Natural killer cell (primary cell): ENCODE measurements around the gene CCDC78. TPM values are rescaled to one million over a fixed set of nuclear protein-coding genes. Genes with fewer than 3 reads are reported as not detected.

Experiments
- ATAC-seq, 3 donors: fragments of 150-1000 bp in 2 of 3; fragments of 200-7000 bp in 1 of 3; cut with Tn5 transposase; 1 replicate in 1 of 3; 2 replicates in 2 of 3; pipeline ENCODE4 v1.10.0; 2021; ENCODE audit warnings: mild to moderate bottlenecking in 2 of 3, moderate library complexity in 2 of 3
- DNase-seq, 2 donors: peaks; one replicate each; pipeline versions ENCODE4 v3.0.0 to v3.0.0-alpha.2; 2013 to 2021; ENCODE audit warnings: mixed read lengths in 1 of 2
- H3K27ac ChIP-seq: one replicate; pipeline ENCODE4 v1.5.1; 2013; ENCODE audit warnings: mild to moderate bottlenecking, low read length
- H3K27me3 ChIP-seq: one replicate; pipeline ENCODE4 v1.6.1; 2013; ENCODE audit warnings: low read length; ENCODE audit not compliant: control insufficient read depth, insufficient read depth
- H3K36me3 ChIP-seq: one replicate; pipeline ENCODE4 v1.6.1; 2013; ENCODE audit warnings: low read length; ENCODE audit not compliant: control insufficient read depth, insufficient read depth
- H3K4me1 ChIP-seq: one replicate; pipeline ENCODE4 v1.6.1; 2013; ENCODE audit warnings: low read length; ENCODE audit not compliant: control insufficient read depth, insufficient read depth
- H3K4me3 ChIP-seq: one replicate; pipeline ENCODE4 v1.5.1; 2013; ENCODE audit warnings: low read length
- H3K9me3 ChIP-seq: one replicate; pipeline ENCODE4 v1.6.1; 2013; ENCODE audit warnings: low read length; ENCODE audit not compliant: control insufficient read depth, insufficient read depth
- H3K27ac Mint-ChIP-seq, 2 donors: one replicate each; pipeline ENCODE4 v1.8.0; 2022; ENCODE audit warnings: mild to moderate bottlenecking in 2 of 2, mixed read lengths in 2 of 2, moderate library complexity in 1 of 2
- H3K27me3 Mint-ChIP-seq, 2 donors: one replicate each; pipeline ENCODE4 v1.8.0; 2022; ENCODE audit warnings: low read depth in 2 of 2, mixed read lengths in 2 of 2
- H3K36me3 Mint-ChIP-seq: one replicate; pipeline ENCODE4 v1.8.0; 2022; ENCODE audit warnings: mixed read lengths
- H3K4me1 Mint-ChIP-seq, 2 donors: one replicate each; pipeline ENCODE4 v1.8.0; 2022; ENCODE audit warnings: mixed read lengths in 2 of 2
- H3K4me3 Mint-ChIP-seq: one replicate; pipeline ENCODE4 v1.8.0; 2022; ENCODE audit warnings: mild to moderate bottlenecking, moderate library complexity, mixed read lengths
- H3K9me3 Mint-ChIP-seq, 2 donors: one replicate each; pipeline ENCODE4 v1.8.0; 2022; ENCODE audit warnings: mixed read lengths in 2 of 2
- CTCF ChIP-seq: fragments of 200-600 bp; IDR thresholded peaks from one replicate; pipeline ENCODE4 v1.8.0; 2022; ENCODE audit warnings: antibody characterized with exemption
- WGBS: methylation state at CpG from one replicate; pipeline ENCODE4 v1.1.7; 2013; ENCODE audit warnings: missing lambda C conversion rate; ENCODE audit not compliant: insufficient coverage; 5-methylcytosine and 5-hydroxymethylcytosine counted together
- intact Hi-C: fragments of 100-400 bp; cut with micrococcal nuclease; formaldehyde crosslinking; loops from one replicate; pipeline ENCODE4 v1.14.2; 2022
- total RNA-seq, 4 donors: library from RNA; stranded (reverse); fragments of 120-200 nt in 1 of 4; gene quantifications; one replicate each; pipeline versions ENCODE4 v1.2.3 to v1.2.4, GENCODE V29; 2013 to 2022

The CCDC78 gene
- total RNA-seq, 3 donors from 2014 or later (not counting 1 experiment from before 2014, with no cell fraction given), result 6.2 to 10.0 (median 7.7) TPM

GRCh38 chr16:769184-769784 is 43.0 kb upstream of the CCDC78 start:
- Histone ChIP-seq H3K36me3 (no peaks in the 10 kb centered on the region), H3K27me3 (no peaks in the 10 kb centered on the region), H3K4me1 (no peaks in the 10 kb centered on the region), H3K4me3 (no peak overlapping the region), H3K27ac (no peak overlapping the region), H3K9me3 (no peaks in the 10 kb centered on the region)
- no peaks in the 10 kb centered on the region for H3K27me3 Mint-ChIP-seq
- H3K36me3 Mint-ChIP-seq, result no peaks in the 10 kb centered on the region
- no peak for TF ChIP-seq CTCF
- no peak overlapping the region for H3K27ac Mint-ChIP-seq
- WGBS, result 67% methylated on average over 15 of the region's 20 CpGs
- intact Hi-C loops, result no loop called here
- no peaks in the 10 kb centered on the region for H3K4me1 Mint-ChIP-seq
- no peaks in the 10 kb centered on the region for H3K9me3 Mint-ChIP-seq
- H3K4me3 Mint-ChIP-seq, result no peak overlapping the region
- DNase-seq (no peak), ATAC-seq (no peak)

- no peak for ATAC-seq
- no peaks in the 10 kb centered on the region for H3K9me3 ChIP-seq
These were observed 42.2 kb upstream of the CCDC78 start for GRCh38 chr16:768428-768827.

GRCh38 chr16:767743-768235 is 41.5 kb upstream of the CCDC78 start:
- DNase-seq (no peak), ATAC-seq (no peak)
- intact Hi-C loops, result no loop called here
- H3K27ac Mint-ChIP-seq, result no peak overlapping the region
- Histone ChIP-seq H3K27ac (no peak overlapping the region), H3K4me3 (no peak overlapping the region), H3K36me3 (no peaks in the 10 kb centered on the region), H3K27me3 (no peaks in the 10 kb centered on the region), H3K4me1 (no peaks in the 10 kb centered on the region), H3K9me3 (no peaks in the 10 kb centered on the region)
- H3K4me1 Mint-ChIP-seq, result no peaks in the 10 kb centered on the region
- no peak overlapping the region for H3K4me3 Mint-ChIP-seq
- TF ChIP-seq CTCF, result no peak
- H3K27me3 Mint-ChIP-seq, result no peaks in the 10 kb centered on the region
- H3K9me3 Mint-ChIP-seq, result no peaks in the 10 kb centered on the region
- H3K36me3 Mint-ChIP-seq, result no peaks in the 10 kb centered on the region
- 65% methylated on average over 8 of the region's 38 CpGs for WGBS

More at GRCh38 chr16:768428-768827, 42.2 kb upstream of the CCDC78 start:
- H3K4me3 Mint-ChIP-seq, result no peak overlapping the region
- H3K9me3 Mint-ChIP-seq, result no peaks in the 10 kb centered on the region
- Histone ChIP-seq H3K36me3 (no peaks in the 10 kb centered on the region), H3K4me1 (no peaks in the 10 kb centered on the region), H3K27me3 (no peaks in the 10 kb centered on the region), H3K27ac (no peak overlapping the region), H3K4me3 (no peak overlapping the region)
- no peak overlapping the region for H3K27ac Mint-ChIP-seq
- H3K27me3 Mint-ChIP-seq, result no peaks in the 10 kb centered on the region
- DNase-seq, result no peak
- TF ChIP-seq CTCF, result no peak
- WGBS, result 83% methylated on average over 21 of the region's 21 CpGs
- intact Hi-C loops, result no loop called here
- H3K36me3 Mint-ChIP-seq, result no peaks in the 10 kb centered on the region
- no peaks in the 10 kb centered on the region for H3K4me1 Mint-ChIP-seq
